ENCODE data around the gene RBBP8. TPM values are rescaled to one million over a fixed set of nuclear protein-coding genes. Genes with fewer than 3 reads are reported as not detected.

Gene RBBP8
- total RNA-seq, 1 experiment from 2014 or later = 65.2 TPM

DNA sequence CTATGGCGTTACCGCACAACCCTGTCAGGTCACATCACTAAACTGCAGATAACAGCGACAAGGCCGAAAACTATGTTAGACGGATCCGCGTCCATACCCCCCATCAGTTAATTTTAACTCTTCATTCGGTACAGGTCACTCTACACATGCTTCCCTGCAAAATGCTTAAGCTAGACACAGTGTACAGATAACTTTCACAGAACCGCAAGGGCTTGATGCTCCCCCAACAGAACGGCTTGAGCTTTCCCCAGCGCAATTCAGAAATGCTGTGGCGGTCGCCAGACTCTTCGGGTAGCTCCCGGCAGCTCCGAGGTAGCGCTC lies 283 bp upstream of the RBBP8 start:
- Histone ChIP-seq H2BK20ac (ENCODE audit: low read depth, low read length, poor library complexity, severe bottlenecking) (no peak overlapping the region), H3K14ac (ENCODE audit: insufficient read depth, low read length) (no peak overlapping the region), H3K9ac (ENCODE audit: extremely low read depth, insufficient read length, low read length) (peak overlapping the region; percentile 40), H2AK5ac (ENCODE audit: insufficient read length, low read length) (no peak overlapping the region), H4K5ac (ENCODE audit: insufficient read length, low read depth, low read length) (no peak overlapping the region), H4K91ac (ENCODE audit: insufficient read length, low read depth, low read length) (no peak overlapping the region), H3K4ac (ENCODE audit: low read depth, low read length) (no peak overlapping the region), H2AFZ (ENCODE audit: low read length) (peak overlapping the region; percentile 65), H3K18ac (ENCODE audit: insufficient read length, low read depth, low read length) (no peak overlapping the region), H2BK12ac (ENCODE audit: insufficient read length, low read depth, low read length) (no peak overlapping the region), H2BK5ac (ENCODE audit: insufficient read length, low read length) (no peak overlapping the region), H3K4me2 (ENCODE audit: insufficient read depth, insufficient read length, low read length) (peak overlapping the region; percentile 100), H4K20me1 (ENCODE audit: control insufficient read depth, insufficient read depth, insufficient read length) (no peaks in the 10 kb centered on the region), H3T11ph (ENCODE audit: low read length) (no peak overlapping the region), H3K23me2 (ENCODE audit: insufficient read length, low read depth, low read length, poor library complexity, severe bottlenecking) (peaks cover 4% of the 10 kb centered on the region), H2BK120ac (ENCODE audit: low read depth, low read length, poor library complexity, severe bottlenecking) (no peak overlapping the region), H3K9me3 (ENCODE audit: control insufficient read depth, low read depth, low read length) (no peaks in the 10 kb centered on the region), H3K4me1 (ENCODE audit: insufficient read depth, low read length) (no peaks in the 10 kb centered on the region), H3K23ac (ENCODE audit: insufficient read length, low read depth, low read length) (no peak overlapping the region), H3K27me3 (ENCODE audit: insufficient read depth, low read length) (no peaks in the 10 kb centered on the region), H3K27ac (ENCODE audit: insufficient read length, low read depth, low read length) (no peak overlapping the region), H4K8ac (replicated peaks; ENCODE audit: insufficient read length, low read depth, low read length) (no peak overlapping the region), H3K79me2 (ENCODE audit: insufficient read depth, low read length) (peaks cover 2% of the 10 kb centered on the region; the same call in 1 of the 2 replicates), H3K56ac (ENCODE audit: insufficient read length, low read depth, low read length) (no peak overlapping the region), H3K79me1 (ENCODE audit: insufficient read depth, low read depth, low read length, poor library complexity, severe bottlenecking) (no peaks in the 10 kb centered on the region), H2BK15ac (ENCODE audit: low read depth, low read length) (no peak overlapping the region)
- DNase-seq = no peak
- H3K9me3 Mint-ChIP-seq = no peaks in the 10 kb centered on the region
- TF ChIP-seq, protein P1, sequence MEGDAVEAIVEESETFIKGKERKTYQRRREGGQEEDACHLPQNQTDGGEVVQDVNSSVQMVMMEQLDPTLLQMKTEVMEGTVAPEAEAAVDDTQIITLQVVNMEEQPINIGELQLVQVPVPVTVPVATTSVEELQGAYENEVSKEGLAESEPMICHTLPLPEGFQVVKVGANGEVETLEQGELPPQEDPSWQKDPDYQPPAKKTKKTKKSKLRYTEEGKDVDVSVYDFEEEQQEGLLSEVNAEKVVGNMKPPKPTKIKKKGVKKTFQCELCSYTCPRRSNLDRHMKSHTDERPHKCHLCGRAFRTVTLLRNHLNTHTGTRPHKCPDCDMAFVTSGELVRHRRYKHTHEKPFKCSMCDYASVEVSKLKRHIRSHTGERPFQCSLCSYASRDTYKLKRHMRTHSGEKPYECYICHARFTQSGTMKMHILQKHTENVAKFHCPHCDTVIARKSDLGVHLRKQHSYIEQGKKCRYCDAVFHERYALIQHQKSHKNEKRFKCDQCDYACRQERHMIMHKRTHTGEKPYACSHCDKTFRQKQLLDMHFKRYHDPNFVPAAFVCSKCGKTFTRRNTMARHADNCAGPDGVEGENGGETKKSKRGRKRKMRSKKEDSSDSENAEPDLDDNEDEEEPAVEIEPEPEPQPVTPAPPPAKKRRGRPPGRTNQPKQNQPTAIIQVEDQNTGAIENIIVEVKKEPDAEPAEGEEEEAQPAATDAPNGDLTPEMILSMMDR (conservative IDR thresholded peaks at IDR 0.05) = no peak
- H3K27ac Mint-ChIP-seq = peak overlapping the region; percentile 13 to 92 (median 92); a peak in 5 of 7 replicates
- H3K27me3 Mint-ChIP-seq (ENCODE audit: low read depth) = no peaks in the 10 kb centered on the region
- H3K4me3 Mint-ChIP-seq = peak overlapping the region; percentile 78 to 89
- no CpG with 5 or more reads among the region's 17 CpGs for WGBS (ENCODE audit: extremely low coverage, insufficient read length, low lambda C conversion rate)
- peaks cover 24 to 39% of the 10 kb centered on the region in 2 experiments for H3K4me1 Mint-ChIP-seq
- peaks cover 2 to 15% (median 15%) of the 10 kb centered on the region in 3 experiments; a peak in 6 of 7 replicates for H3K36me3 Mint-ChIP-seq (ENCODE audit: insufficient read depth in 1 of 3, low read depth in 3 of 3)

Measured in H9 (cell line).